ENCODE measurements around the gene P2RY13. TPM values are rescaled to one million over a fixed set of nuclear protein-coding genes. Genes with fewer than 3 reads are reported as not detected.

Gene P2RY13
- total and polyA plus RNA-seq, 2 of the 4 experiments (the other 2 are of a cell fraction) = not detected

DNA sequence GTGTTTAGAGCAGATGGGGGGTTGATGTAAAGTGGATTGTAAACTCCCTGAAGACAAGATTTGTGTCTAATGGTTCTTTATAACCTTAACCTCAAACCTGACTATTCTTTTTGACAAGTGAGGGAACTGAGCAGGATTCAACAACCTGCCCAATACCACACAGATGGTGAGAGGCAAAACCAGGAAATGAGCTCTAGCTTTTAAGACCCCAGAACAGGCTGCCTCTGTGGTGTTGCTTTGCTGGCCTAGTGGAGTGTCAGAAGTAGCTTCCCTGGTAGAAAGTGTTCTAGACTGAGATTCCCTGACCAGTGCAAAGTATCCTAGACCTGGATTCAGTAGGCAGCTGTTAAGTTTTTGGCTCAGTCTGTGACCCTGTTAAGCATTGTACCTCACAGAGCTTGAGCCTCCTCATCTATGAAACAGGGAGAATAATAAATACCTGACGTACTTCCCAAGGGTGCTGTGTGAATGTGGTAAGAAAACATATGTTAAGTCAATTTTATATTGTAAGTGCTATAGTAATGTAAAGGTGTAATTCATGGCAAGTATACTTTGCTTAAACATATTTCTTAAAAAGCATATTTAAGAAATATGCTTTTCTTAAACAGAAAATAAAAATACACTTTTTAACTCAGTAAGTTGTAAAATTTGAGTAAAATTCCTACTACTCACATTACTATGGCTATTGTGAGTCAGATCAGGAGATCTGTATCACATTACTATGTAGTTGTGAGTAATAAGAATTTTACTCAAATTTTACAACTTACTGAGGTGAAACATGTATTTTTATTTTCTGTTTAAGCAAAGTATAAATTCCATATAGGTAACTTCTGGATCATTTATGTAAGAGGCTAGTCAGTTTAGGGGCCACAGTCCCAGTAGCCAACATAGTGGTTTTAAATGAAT, 21.5 kb downstream of the P2RY13 start:
- no peak overlapping the region for H3K56ac ChIP-seq (ENCODE audit: extremely low read depth, insufficient read depth, low read length)
- no peaks in the 10 kb centered on the region for H4K20me1 ChIP-seq (ENCODE audit: insufficient read depth, low read length)
- H3K14ac ChIP-seq (replicated peaks; ENCODE audit: low read depth, low read length) = peak overlapping the region; percentile 69
- no peak overlapping the region for H2BK5ac ChIP-seq (ENCODE audit: low read depth, low read length, poor library complexity, severe bottlenecking)
- TF ChIP-seq MXI1 (IDR thresholded peaks at IDR 0.05; ENCODE audit: borderline replicate concordance, low read depth, low read length) (no peak), CTCF (conservative IDR thresholded peaks at IDR 0.05; ENCODE audit: low read depth, low read length) (no peak), NFE2L2 (IDR thresholded peaks at IDR 0.05; ENCODE audit: low read depth, low read length) (no peak), SMC3 (IDR thresholded peaks at IDR 0.05; ENCODE audit: low read depth, low read length) (no peak), RAD21 (IDR thresholded peaks at IDR 0.05; ENCODE audit: low read length) (no peak), MAFK (IDR thresholded peaks at IDR 0.05; ENCODE audit: low read depth, low read length) (no peak), RCOR1 (IDR thresholded peaks at IDR 0.05; ENCODE audit: insufficient replicate concordance, low read length) (no peak), POLR2A (IDR thresholded peaks at IDR 0.05; ENCODE audit: low read depth, low read length) (no peak)
- TF ChIP-seq, protein P1, sequence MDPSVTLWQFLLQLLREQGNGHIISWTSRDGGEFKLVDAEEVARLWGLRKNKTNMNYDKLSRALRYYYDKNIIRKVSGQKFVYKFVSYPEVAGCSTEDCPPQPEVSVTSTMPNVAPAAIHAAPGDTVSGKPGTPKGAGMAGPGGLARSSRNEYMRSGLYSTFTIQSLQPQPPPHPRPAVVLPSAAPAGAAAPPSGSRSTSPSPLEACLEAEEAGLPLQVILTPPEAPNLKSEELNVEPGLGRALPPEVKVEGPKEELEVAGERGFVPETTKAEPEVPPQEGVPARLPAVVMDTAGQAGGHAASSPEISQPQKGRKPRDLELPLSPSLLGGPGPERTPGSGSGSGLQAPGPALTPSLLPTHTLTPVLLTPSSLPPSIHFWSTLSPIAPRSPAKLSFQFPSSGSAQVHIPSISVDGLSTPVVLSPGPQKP (IDR thresholded peaks at IDR 0.05; ENCODE audit: borderline replicate concordance, low read depth, low read length) = no peak
- H2AFZ ChIP-seq (replicated peaks; ENCODE audit: low read length, poor library complexity) = peak overlapping the region; percentile 28
- peak overlapping the region; percentile 39; the same call in 1 of the 2 replicates for H4K5ac ChIP-seq (ENCODE audit: low read depth, low read length)
- peak overlapping the region; percentile 56 for H2AK5ac ChIP-seq (ENCODE audit: low read depth, low read length)
- no peak overlapping the region for H3K4me3 ChIP-seq (ENCODE audit: insufficient read depth, low read depth, low read length)
- H3K9me1 ChIP-seq (ENCODE audit: insufficient read depth, low read length) = peaks cover 3% of the 10 kb centered on the region; the same call in 1 of the 2 replicates
- H2BK20ac ChIP-seq (ENCODE audit: low read depth, low read length) = peak overlapping the region; percentile 83
- no peaks in the 10 kb centered on the region for H3K79me1 ChIP-seq (ENCODE audit: low read depth in 1 of 2, low read length in 2 of 2)
- ChIA-PET CTCF (interaction anchor here (0.6 kb wide), 1 partner anchor 430 kb away, joined by 4 read pairs; no protein-coding TSS in a partner anchor), POLR2A (ENCODE audit: unreplicated experiment) (no interaction called here)
- ATAC-seq (ENCODE audit: low read depth) = no peak
- 0 out of 4 replicates have a peak overlapping the region, but pooled peaks of 1 of the 2 experiments have one; percentile 47 for H4K8ac ChIP-seq (ENCODE audit: low read depth in 2 of 2, low read length in 2 of 2)
- H3K4ac ChIP-seq (ENCODE audit: low read depth, low read length) = peak overlapping the region; percentile 31
- no peak overlapping the region for H3K27ac ChIP-seq (ENCODE audit: insufficient read depth, low read length)
- peak overlapping the region; percentile 57 for H2AK9ac ChIP-seq (replicated peaks; ENCODE audit: low read depth, low read length, poor library complexity)
- no TSS peak for BruUV-seq (replicated peaks)
- intact Hi-C loops (cut with micrococcal nuclease) (no loop called here), in situ Hi-C loops (cut with MboI; ENCODE audit: low sequenced_read_pairs) (no loop called here), dilution Hi-C loops (cut with HindIII; ENCODE audit: low sequenced_read_pairs, unreplicated experiment) (no loop called here)
- H3K9ac ChIP-seq (ENCODE audit: low read depth, low read length) = no peak overlapping the region
- peak overlapping the region; percentile 31; the same call in 1 of the 2 replicates for H3K23ac ChIP-seq (ENCODE audit: low read depth, low read length)
- no peaks in the 10 kb centered on the region for H3K9me3 ChIP-seq (ENCODE audit: control insufficient read depth, insufficient read depth, low read length)
- no CpG with 5 or more reads among the region's 1 CpG for WGBS, 2 experiments (ENCODE audit: extremely low coverage in 2 of 2, insufficient read length in 1 of 2)
- H2BK15ac ChIP-seq (ENCODE audit: low read depth, low read length) = peak overlapping the region; percentile 36; the same call in 2 of the 3 replicates
- H2BK120ac ChIP-seq (ENCODE audit: low read depth, low read length) = peak overlapping the region; percentile 57
- H3K36me3 ChIP-seq (ENCODE audit: control insufficient read depth, insufficient read depth, low read length) = no peaks in the 10 kb centered on the region
- peak overlapping the region; percentile 82 for H3K18ac ChIP-seq (ENCODE audit: low read depth, low read length)
- peak overlapping the region; percentile 32 for H4K91ac ChIP-seq (ENCODE audit: insufficient read depth, low read depth, low read length)
- peaks cover 12% of the 10 kb centered on the region for H3K4me1 ChIP-seq (ENCODE audit: control insufficient read depth, insufficient read depth, low read length)
- no peaks in the 10 kb centered on the region for H3K27me3 ChIP-seq (ENCODE audit: control insufficient read depth, insufficient read depth, low read length)
- DNase-seq = peak; percentile 60
- H3K4me2 ChIP-seq (ENCODE audit: low read depth, low read length) = no peak overlapping the region

Data from IMR-90 (cell line).